ENCODE data around the gene SAMD13.
A peak's percentile ranks its signal among the peaks of the same experiment; 100 is the strongest.

SAMD13 gene

GRCh38 chr1:84301004-84301784 is at the start of gene SAMD13:
Gene SAMD13, plus strand, starts transcription at chr1:84301708. Its CDS starts 1,527 bp downstream, at chr1:84303235.
- DNase-seq (ENCODE audit: low spot score), result peak; percentile 41

GRCh38 chr1:84253036-84253435 is 48.5 kb upstream of the SAMD13 start:
- no peak for DNase-seq (ENCODE audit: low spot score)

- peak; percentile 78 for DNase-seq (ENCODE audit: low spot score)
These were observed 47.6 kb upstream of the SAMD13 start for GRCh38 chr1:84253891-84254290.

- DNase-seq (ENCODE audit: low spot score), result no peak
These were observed 46.7 kb upstream of the SAMD13 start for GRCh38 chr1:84254703-84255238.

GRCh38 chr1:84255582-84255981 is 45.9 kb upstream of the SAMD13 start:
- DNase-seq (ENCODE audit: low spot score), result no peak

GRCh38 chr1:84257617-84258016 is 43.9 kb upstream of the SAMD13 start:
- no peak for DNase-seq (ENCODE audit: low spot score)

GRCh38 chr1:84259376-84259775 is 42.1 kb upstream of the SAMD13 start:
- DNase-seq (ENCODE audit: low spot score), result no peak

- no peak for DNase-seq (ENCODE audit: low spot score)
These were observed 41.5 kb upstream of the SAMD13 start for GRCh38 chr1:84259989-84260388.

- no peak for DNase-seq (ENCODE audit: low spot score)
These were observed 40.5 kb upstream of the SAMD13 start for GRCh38 chr1:84260852-84261518.

- DNase-seq (ENCODE audit: low spot score), result no peak
These were observed 36.5 kb upstream of the SAMD13 start for GRCh38 chr1:84264961-84265360.

GRCh38 chr1:84265867-84266266 is 35.6 kb upstream of the SAMD13 start:
- no peak for DNase-seq (ENCODE audit: low spot score)

- no peak for DNase-seq (ENCODE audit: low spot score)
These were observed 34.8 kb upstream of the SAMD13 start for GRCh38 chr1:84266748-84267147.

- no peak for DNase-seq (ENCODE audit: low spot score)
These were observed 34.0 kb upstream of the SAMD13 start for GRCh38 chr1:84267476-84267875.

GRCh38 chr1:84268346-84268745 is 33.2 kb upstream of the SAMD13 start:
- no peak for DNase-seq (ENCODE audit: low spot score)

GRCh38 chr1:84269306-84269705 is 32.2 kb upstream of the SAMD13 start:
- DNase-seq (ENCODE audit: low spot score), result no peak

GRCh38 chr1:84271441-84272151 is 29.9 kb upstream of the SAMD13 start:
- peak; percentile 38 for DNase-seq (ENCODE audit: low spot score)

- no peak for DNase-seq (ENCODE audit: low spot score)
These were observed 29.1 kb upstream of the SAMD13 start for GRCh38 chr1:84272401-84272800.

GRCh38 chr1:84277343-84278059 is 24.0 kb upstream of the SAMD13 start:
- no peak for DNase-seq (ENCODE audit: low spot score)

GRCh38 chr1:84278905-84279304 is 22.6 kb upstream of the SAMD13 start:
- DNase-seq (ENCODE audit: low spot score), result no peak

GRCh38 chr1:84280912-84281311 is 20.6 kb upstream of the SAMD13 start:
- DNase-seq (ENCODE audit: low spot score), result no peak

- no peak for DNase-seq (ENCODE audit: low spot score)
These were observed 18.7 kb upstream of the SAMD13 start for GRCh38 chr1:84282780-84283333.

GRCh38 chr1:84283381-84283780 is 18.1 kb upstream of the SAMD13 start:
- no peak for DNase-seq (ENCODE audit: low spot score)
